Stimulated activated CD8-positive, alpha-beta memory T cell treated with anti-CD3 and anti-CD28 coated beads, Interleukin-12 subunit alpha, Interleukin-12 subunit beta, amount 100 ng/mL, for 24 hours (primary cell): ENCODE results near the gene PSG11.
"Not testable (repeated sequence)": the region's sequence is repeated elsewhere in the genome, so short reads cannot be mapped to it uniquely, and the experiment has no call there.

ENCODE experiments used
- DNase-seq: peaks from one replicate; pipeline ENCODE4 v3.0.0-alpha.2; 2020; ENCODE audit errors: extremely low read depth

Gene PSG11

DNA sequence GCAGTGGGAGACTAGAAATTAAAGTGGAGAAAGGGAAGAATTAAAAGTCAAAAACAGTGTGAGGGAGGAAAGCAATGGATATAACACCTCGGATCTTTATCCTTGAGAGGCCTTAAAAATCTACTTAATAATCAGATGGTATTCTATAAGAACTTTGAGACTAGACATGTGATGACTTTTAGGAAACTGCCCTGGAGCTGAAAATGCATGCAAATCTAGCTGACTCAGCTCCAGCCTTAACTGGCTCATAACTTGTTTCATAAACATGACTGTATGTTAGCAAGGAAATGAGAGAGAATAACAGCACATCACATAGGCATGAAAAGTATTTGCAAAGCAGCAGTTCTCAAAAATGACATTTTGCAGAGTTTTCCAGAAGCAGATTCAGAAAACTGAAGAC, 38.1 kb downstream of the PSG11 start:
- not testable (repeated sequence) for DNase-seq

DNA sequence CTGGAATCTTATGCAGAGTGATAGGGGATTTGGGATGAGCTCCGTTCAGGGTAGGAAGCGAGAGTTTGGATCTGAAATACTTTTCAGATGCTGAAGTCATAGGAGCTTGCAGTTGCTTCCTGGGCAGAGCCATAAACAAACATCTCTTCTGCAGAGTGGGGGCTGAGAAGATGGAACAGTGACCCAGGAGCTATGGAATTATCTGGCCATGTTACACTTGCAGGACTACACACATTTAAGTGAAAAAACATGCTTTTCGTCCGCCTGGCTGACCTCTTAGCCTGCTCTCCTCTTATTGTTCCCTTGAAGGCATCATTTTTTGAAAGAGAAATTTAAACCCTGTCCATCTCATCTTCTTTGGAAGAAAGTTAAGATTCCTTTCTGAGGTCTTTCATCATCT, 40.7 kb downstream of the PSG11 start:
- DNase-seq: no peak

DNA sequence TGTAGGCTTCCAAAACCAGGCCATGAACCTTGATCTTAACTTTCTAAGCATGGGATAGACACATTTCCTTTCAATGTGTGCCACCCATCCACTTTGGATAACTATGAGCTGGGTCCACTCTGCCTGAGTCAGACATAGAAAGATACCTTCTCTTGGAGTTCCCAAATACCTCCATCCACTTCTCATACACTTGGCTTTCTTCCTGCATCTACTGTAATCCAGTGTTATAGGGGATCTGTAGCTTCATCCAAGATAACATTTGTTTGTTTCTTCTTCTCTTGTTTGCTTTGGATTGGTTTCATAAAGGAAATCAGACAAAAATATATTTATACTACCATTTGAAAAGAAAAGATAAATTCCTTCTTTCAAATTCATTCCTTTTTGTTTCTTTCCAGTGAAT, 44.2 kb downstream of the PSG11 start:
- DNase-seq: not testable (repeated sequence)

DNA sequence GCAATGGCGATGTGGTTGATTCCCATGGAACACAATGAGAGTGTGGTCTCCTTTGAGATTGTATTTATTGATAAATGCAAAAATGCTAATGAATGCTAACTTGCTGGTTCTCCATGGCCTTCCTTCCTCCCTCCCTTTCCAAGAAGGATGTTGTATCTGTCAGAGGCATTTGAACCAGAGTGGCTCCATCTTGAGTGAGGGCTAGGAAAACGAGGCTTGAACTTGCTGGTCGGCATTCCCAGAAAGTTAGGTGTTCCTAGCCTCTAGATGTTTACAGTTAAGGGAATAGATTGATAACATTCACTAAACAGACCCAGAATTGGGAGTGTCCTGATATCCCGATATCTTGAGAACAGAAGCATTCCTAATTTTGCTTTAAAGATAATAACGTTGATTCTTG, 54.8 kb downstream of the PSG11 start:
- not testable (repeated sequence) for DNase-seq

DNA sequence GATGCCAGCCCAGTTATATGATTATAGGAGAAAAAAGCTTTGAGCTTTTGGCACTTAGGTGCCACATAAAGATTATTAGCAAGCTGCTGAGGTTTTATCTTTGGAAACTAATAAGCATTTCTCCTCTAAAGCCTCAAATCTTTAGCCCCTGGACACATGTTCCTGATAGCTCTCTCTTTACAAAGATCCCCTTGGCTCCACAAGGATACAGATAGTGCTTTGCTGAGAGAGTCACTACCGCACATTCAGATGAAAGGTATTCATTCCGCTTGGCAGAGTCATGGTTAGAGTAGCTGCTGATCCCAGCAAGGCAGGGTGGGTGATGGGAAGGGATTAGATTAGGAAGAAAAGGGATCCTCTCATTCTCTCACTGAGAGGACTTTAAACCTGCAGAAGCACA, 61.1 kb downstream of the PSG11 start:
- DNase-seq: no peak

DNA sequence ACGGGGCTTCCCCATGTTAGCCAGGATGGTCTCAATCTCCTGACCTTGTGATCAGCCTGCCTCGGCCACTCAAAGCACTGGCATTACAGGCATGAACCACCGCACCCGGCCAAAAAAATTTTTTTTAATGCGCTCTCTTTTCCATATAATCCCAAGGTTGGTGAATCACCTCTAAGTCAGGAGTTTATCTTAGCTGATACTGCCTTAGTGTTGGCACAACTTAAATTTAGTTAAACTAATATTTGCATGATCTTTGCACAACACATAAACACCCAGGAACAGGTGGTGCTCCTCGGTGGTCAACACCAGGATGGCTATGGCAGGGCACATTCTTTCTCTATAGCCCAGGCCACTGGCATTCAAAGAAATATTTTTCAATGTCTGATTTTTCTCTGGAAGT, 65.2 kb downstream of the PSG11 start:
- no peak for DNase-seq
